H9 (cell line): ENCODE results near the gene NID1. TPM values are rescaled to one million over a fixed set of nuclear protein-coding genes. Genes with fewer than 3 reads are reported as not detected.

ENCODE experiments used
- total RNA-seq: library from RNA; stranded (reverse); gene quantifications from 2 replicates; pipeline ENCODE4 v1.2.1, GENCODE V29; 2021

The NID1 gene
- total RNA-seq, 1 experiment from 2014 or later = 28.5 TPM

Other genes starting within 250 kb of the NID1 start
- gene LYST, start 198.2 kb downstream of the NID1 start, total RNA-seq = 0.13 and 0.57 TPM in 2 replicates
- 5.9 and 6.6 TPM in 2 replicates for gene GPR137B, start 77.4 kb upstream of the NID1 start, total RNA-seq
- gene ERO1B, start 216.9 kb upstream of the NID1 start, total RNA-seq = 1.3 and 1.5 TPM in 2 replicates